Erythroblast (primary cell): ENCODE data around the gene MCOLN2.
"Not testable (repeated sequence)": the region's sequence is repeated elsewhere in the genome, so short reads cannot be mapped to it uniquely, and the experiment has no call there.

ENCODE experiments used
- DNase-seq, 2 experiments: peaks; one replicate each; lab custom pipeline; 2025; lab: John Stamatoyannopoulos, UW
- GATA1 ChIP-seq: IDR thresholded peaks from 2 replicates; pipeline ENCODE4 v1.6.1; 2011; ENCODE audit warnings: low read depth, mild to moderate bottlenecking, control low read depth, low read length, moderate library complexity
- POLR2A ChIP-seq: IDR thresholded peaks from 2 replicates; pipeline ENCODE4 v1.6.1; 2011; ENCODE audit warnings: mild to moderate bottlenecking, low read length

Gene MCOLN2

GRCh38 chr1:84912726-84913554, 84.0 kb downstream of the MCOLN2 start:
- TF ChIP-seq POLR2A (no peak), GATA1 (no peak)
- DNase-seq: no peak

GRCh38 chr1:84908746-84909464, 88.0 kb downstream of the MCOLN2 start:
- DNase-seq: not testable (repeated sequence)

- no peak for DNase-seq
- no peak for TF ChIP-seq POLR2A
These were observed 89.7 kb downstream of the MCOLN2 start for GRCh38 chr1:84907095-84907827.

- DNase-seq: not testable (repeated sequence)
These were observed 94.2 kb downstream of the MCOLN2 start for GRCh38 chr1:84902727-84903126.

GRCh38 chr1:84899969-84900368, 96.9 kb downstream of the MCOLN2 start:
- DNase-seq: no peak
- TF ChIP-seq POLR2A (no peak), GATA1 (no peak)

GRCh38 chr1:84896279-84896678, 100.6 kb downstream of the MCOLN2 start:
- no peak for DNase-seq
- TF ChIP-seq GATA1 (no peak), POLR2A (no peak)

GRCh38 chr1:84892705-84893618, 104.0 kb downstream of the MCOLN2 start, which contains the start of gene LPAR3:
TSS of gene LPAR3 (minus strand) at chr1:84893206. CDS start at chr1:84866120, 27,086 bp downstream.
- DNase-seq: no peak
- TF ChIP-seq POLR2A: no peak
- TF ChIP-seq GATA1: no peak

GRCh38 chr1:84890566-84890965, 106.3 kb downstream of the MCOLN2 start:
- no peak for DNase-seq
- TF ChIP-seq GATA1 (no peak), POLR2A (no peak)

- TF ChIP-seq GATA1: no peak
- TF ChIP-seq POLR2A: no peak
- no peak for DNase-seq
These were observed 107.5 kb downstream of the MCOLN2 start for GRCh38 chr1:84889437-84889836.

GRCh38 chr1:84888753-84889152, 108.2 kb downstream of the MCOLN2 start:
- TF ChIP-seq POLR2A (no peak), GATA1 (no peak)
- DNase-seq: no peak

- no peak for DNase-seq
- TF ChIP-seq POLR2A (no peak), GATA1 (no peak)
These were observed 109.5 kb downstream of the MCOLN2 start for GRCh38 chr1:84887261-84887934.

- DNase-seq: no peak
- TF ChIP-seq POLR2A (no peak), GATA1 (no peak)
These were observed 111.4 kb downstream of the MCOLN2 start for GRCh38 chr1:84885469-84885868.
